ENCODE data around the gene GRIK1. TPM values are rescaled to one million over a fixed set of nuclear protein-coding genes. Genes with fewer than 3 reads are reported as not detected.

Gene GRIK1
- total RNA-seq, 1 experiment from 2014 or later = not detected

DNA sequence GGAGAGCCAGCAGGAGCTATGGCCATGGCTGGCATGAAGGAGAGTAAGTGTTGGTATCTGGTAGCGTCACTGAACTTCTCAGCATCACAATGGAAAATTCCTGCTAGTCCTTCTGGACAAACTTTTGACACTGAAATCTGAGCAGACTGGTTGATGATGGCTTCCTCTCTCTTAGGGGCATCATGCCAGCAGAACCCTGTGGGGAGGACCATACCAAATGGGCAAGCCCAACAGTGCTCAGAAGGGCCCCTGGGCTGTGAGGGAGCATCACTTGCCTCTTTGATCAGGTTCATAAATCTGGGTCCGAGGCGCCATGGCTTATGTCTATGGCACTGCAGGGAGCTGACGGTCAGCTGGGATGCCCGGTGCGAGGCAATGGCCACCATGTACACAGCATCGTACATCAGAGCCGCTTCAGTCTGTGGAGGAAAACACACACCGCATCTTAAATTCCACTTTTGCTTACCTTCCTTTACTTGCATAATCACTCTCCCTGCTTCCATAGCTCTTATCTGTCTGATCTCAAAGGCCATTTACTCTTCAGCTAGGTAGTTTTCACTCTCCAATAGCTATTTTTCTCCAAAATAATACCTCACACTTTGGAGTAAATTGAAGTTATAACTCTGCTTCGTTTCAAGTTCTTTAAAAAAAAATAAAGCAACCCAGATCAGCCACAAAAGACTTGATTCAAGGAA lies 297.1 kb downstream of the GRIK1 start:
- Histone ChIP-seq H3K4me3 (ENCODE audit: insufficient read depth, low read depth, low read length) (no peak overlapping the region), H3K27me3 (ENCODE audit: control insufficient read depth, insufficient read depth, low read length) (no peaks in the 10 kb centered on the region), H3K36me3 (replicated peaks; ENCODE audit: control insufficient read depth, insufficient read depth, low read length) (no peaks in the 10 kb centered on the region)
- DNase-seq = no peak

DNA sequence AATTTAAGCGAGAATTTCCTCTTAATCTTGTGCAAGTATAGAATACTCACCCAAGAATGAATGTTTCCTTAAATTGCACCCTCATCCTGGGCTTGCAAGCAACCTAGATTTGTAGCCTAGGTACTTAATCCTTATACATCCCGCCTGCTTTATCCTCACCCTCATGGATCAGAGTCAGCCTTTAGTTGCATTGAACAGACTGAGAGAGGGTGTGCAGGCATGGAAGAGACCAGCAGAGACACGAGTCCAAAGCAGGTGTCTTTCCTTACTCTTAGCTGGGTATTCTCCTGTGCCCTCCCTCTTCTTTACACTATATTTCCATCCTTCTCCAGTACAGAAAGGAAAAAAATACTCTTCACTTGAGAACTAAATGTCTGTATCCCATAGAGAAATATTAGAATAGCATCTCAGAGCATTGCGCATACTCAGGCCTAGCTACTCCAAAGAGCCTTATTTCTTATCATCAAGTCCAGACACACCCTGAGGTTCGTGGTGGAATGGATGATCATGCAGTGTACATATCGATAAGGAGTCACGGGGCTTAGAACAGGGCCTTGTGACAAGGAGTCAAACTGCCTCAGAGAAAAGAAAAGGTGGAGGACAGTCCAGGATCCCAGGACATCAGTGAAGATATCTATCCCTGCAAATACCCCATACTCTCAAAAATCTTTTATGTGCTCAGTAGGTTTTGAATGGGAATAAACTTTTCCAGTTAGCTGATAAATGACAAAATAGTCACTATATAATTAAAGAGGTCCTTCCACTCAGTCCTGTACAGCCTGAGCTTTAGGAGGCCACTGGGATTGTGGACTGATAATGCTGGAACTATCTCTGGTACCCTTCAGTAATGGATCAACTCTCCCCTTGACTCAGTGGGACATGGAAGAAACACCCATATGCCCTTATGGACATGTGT lies 297.9 kb downstream of the GRIK1 start:
- H3K4me3 ChIP-seq (ENCODE audit: insufficient read depth, low read depth, low read length) = no peak overlapping the region
- no peaks in the 10 kb centered on the region for H3K36me3 ChIP-seq (replicated peaks; ENCODE audit: control insufficient read depth, insufficient read depth, low read length)
- no peaks in the 10 kb centered on the region for H3K27me3 ChIP-seq (ENCODE audit: control insufficient read depth, insufficient read depth, low read length)
- DNase-seq = no peak

- Histone ChIP-seq H3K27me3 (ENCODE audit: control insufficient read depth, insufficient read depth, low read length) (no peaks in the 10 kb centered on the region), H3K4me3 (ENCODE audit: insufficient read depth, low read depth, low read length) (no peak overlapping the region), H3K36me3 (replicated peaks; ENCODE audit: control insufficient read depth, insufficient read depth, low read length) (no peaks in the 10 kb centered on the region)
- DNase-seq = no peak
Measured at GRCh38 chr21:29641001-29641634, 298.7 kb downstream of the GRIK1 start.

DNA sequence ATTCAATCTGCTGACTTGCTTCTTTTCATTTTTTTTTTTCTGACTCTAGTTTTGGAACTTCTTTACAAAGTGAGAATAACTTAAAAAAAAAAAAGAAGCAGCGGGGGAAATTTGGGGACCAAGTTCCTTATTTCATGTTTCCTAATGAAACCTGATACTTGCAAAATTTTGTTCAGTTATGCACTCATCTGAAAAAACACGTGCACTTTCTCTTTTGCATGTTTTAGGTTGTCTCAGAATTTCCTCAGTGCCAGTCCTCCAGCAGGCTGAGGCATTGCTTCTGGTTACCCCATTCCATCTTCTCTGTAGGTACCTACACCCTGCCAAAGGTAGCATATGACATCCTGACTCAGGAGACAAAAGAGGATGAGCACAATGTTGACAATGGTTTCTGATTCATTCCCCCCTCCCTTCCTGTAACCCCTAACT lies 299.7 kb downstream of the GRIK1 start:
- Histone ChIP-seq H3K36me3 (replicated peaks; ENCODE audit: control insufficient read depth, insufficient read depth, low read length) (no peaks in the 10 kb centered on the region), H3K4me3 (ENCODE audit: insufficient read depth, low read depth, low read length) (no peak overlapping the region)

GRCh38 chr21:29639366-29640079 lies 300.3 kb downstream of the GRIK1 start:
- H3K36me3 ChIP-seq (replicated peaks; ENCODE audit: control insufficient read depth, insufficient read depth, low read length) = no peaks in the 10 kb centered on the region
- no peak overlapping the region for H3K4me3 ChIP-seq (ENCODE audit: insufficient read depth, low read depth, low read length)
- H3K27me3 ChIP-seq (ENCODE audit: control insufficient read depth, insufficient read depth, low read length) = no peaks in the 10 kb centered on the region
- DNase-seq = no peak

More for the DNA sequence above, 299.7 kb downstream of the GRIK1 start:
- H3K27me3 ChIP-seq (ENCODE audit: control insufficient read depth, insufficient read depth, low read length) = no peaks in the 10 kb centered on the region
- DNase-seq = no peak

GRCh38 chr21:29638761-29639327 lies 301.0 kb downstream of the GRIK1 start:
- no peak overlapping the region for H3K4me3 ChIP-seq (ENCODE audit: insufficient read depth, low read depth, low read length)
- no peaks in the 10 kb centered on the region for H3K27me3 ChIP-seq (ENCODE audit: control insufficient read depth, insufficient read depth, low read length)
- H3K36me3 ChIP-seq (replicated peaks; ENCODE audit: control insufficient read depth, insufficient read depth, low read length) = no peaks in the 10 kb centered on the region
- DNase-seq = no peak

DNA sequence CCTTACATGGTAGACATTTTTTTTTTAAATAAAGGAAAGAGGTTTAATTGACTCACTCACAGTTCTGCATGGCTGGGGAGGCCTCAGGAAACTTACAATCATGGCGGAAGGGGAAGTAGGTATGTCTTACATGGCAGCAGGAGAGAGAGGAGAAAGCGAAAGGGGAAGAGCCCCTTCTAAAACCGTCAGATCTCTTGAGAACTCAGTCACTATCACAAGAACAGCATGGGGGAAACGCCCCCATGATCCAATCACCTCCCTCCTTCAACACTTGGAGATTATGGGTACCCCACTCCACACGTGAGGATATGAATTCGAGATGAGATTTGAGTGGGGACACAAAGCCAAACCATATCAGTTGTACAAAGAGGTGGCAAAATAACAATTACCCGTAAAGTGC lies 301.7 kb downstream of the GRIK1 start:
- H3K27me3 ChIP-seq (ENCODE audit: control insufficient read depth, insufficient read depth, low read length) = no peaks in the 10 kb centered on the region
- H3K36me3 ChIP-seq (replicated peaks; ENCODE audit: control insufficient read depth, insufficient read depth, low read length) = no peaks in the 10 kb centered on the region
- no peak for DNase-seq
- H3K4me3 ChIP-seq (ENCODE audit: insufficient read depth, low read depth, low read length) = no peak overlapping the region

GRCh38 chr21:29637553-29637952 lies 302.2 kb downstream of the GRIK1 start:
- DNase-seq = no peak
- H3K27me3 ChIP-seq (ENCODE audit: control insufficient read depth, insufficient read depth, low read length) = no peaks in the 10 kb centered on the region
- no peaks in the 10 kb centered on the region for H3K36me3 ChIP-seq (replicated peaks; ENCODE audit: control insufficient read depth, insufficient read depth, low read length)
- no peak overlapping the region for H3K4me3 ChIP-seq (ENCODE audit: insufficient read depth, low read depth, low read length)

DNA sequence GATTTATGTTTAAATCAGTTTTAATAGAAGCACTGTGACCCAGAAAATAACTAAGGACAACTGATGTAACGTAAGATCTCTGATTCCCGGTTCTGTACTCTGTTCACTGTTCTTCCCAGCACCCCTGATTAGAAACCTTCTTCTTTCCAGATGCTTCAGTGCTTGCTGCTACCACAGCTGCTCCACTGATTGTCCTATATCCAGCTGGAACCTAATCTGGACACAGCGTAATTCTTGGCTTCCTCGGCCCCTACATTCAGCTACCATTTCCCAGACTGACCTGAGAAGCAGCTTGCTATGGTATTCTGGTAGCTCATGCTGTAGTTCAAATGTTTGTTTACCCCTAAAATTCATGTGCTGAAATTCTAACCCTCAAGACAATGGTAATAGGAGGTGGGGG lies 302.7 kb downstream of the GRIK1 start:
- no peak for DNase-seq
- no peak overlapping the region for H3K4me3 ChIP-seq (ENCODE audit: insufficient read depth, low read depth, low read length)

GRCh38 chr21:29634418-29634817 lies 305.4 kb downstream of the GRIK1 start:
- H3K27me3 ChIP-seq (ENCODE audit: control insufficient read depth, insufficient read depth, low read length) = no peaks in the 10 kb centered on the region
- no peaks in the 10 kb centered on the region for H3K36me3 ChIP-seq (replicated peaks; ENCODE audit: control insufficient read depth, insufficient read depth, low read length)
- DNase-seq = no peak
- no peak overlapping the region for H3K4me3 ChIP-seq (ENCODE audit: insufficient read depth, low read depth, low read length)

More for the DNA sequence above, 302.7 kb downstream of the GRIK1 start:
- Histone ChIP-seq H3K36me3 (replicated peaks; ENCODE audit: control insufficient read depth, insufficient read depth, low read length) (no peaks in the 10 kb centered on the region), H3K27me3 (ENCODE audit: control insufficient read depth, insufficient read depth, low read length) (no peaks in the 10 kb centered on the region)

- no peak for DNase-seq
- Histone ChIP-seq H3K4me3 (ENCODE audit: insufficient read depth, low read depth, low read length) (no peak overlapping the region), H3K27me3 (ENCODE audit: control insufficient read depth, insufficient read depth, low read length) (no peaks in the 10 kb centered on the region), H3K36me3 (replicated peaks; ENCODE audit: control insufficient read depth, insufficient read depth, low read length) (no peaks in the 10 kb centered on the region)
Measured at GRCh38 chr21:29633756-29634155, 306.0 kb downstream of the GRIK1 start.

DNA sequence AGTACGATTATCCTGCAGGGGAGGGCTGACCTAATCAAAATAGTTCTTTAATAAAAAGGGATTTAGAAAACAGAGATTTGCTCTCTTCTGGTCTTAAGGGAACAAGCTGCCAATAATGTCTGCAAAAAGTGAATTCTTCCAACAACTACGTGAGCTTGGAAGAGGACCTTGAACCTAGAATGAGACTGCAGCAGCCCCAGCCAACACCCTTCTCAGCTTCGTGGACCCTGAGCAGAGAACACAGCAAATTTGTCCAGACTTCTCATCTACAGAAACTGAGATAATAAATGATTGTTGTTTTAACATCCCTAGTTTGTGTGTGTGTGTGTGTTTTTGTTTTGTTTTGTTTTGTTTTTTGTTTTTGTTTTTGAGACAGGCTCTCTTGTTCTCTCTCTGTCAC lies 309.4 kb downstream of the GRIK1 start:
- no peak overlapping the region for H3K4me3 ChIP-seq (ENCODE audit: insufficient read depth, low read depth, low read length)
- DNase-seq = no peak
- no peaks in the 10 kb centered on the region for H3K36me3 ChIP-seq (replicated peaks; ENCODE audit: control insufficient read depth, insufficient read depth, low read length)
- no peaks in the 10 kb centered on the region for H3K27me3 ChIP-seq (ENCODE audit: control insufficient read depth, insufficient read depth, low read length)

GRCh38 chr21:29627905-29628304 lies 311.9 kb downstream of the GRIK1 start:
- DNase-seq = no peak
- Histone ChIP-seq H3K36me3 (replicated peaks; ENCODE audit: control insufficient read depth, insufficient read depth, low read length) (no peaks in the 10 kb centered on the region), H3K4me3 (ENCODE audit: insufficient read depth, low read depth, low read length) (no peak overlapping the region), H3K27me3 (ENCODE audit: control insufficient read depth, insufficient read depth, low read length) (no peaks in the 10 kb centered on the region)
